A549 (cell line): ENCODE results near the gene UTS2B. TPM values are rescaled to one million over a fixed set of nuclear protein-coding genes. Genes with fewer than 3 reads are reported as not detected.

Experiments used
- ATAC-seq, 2 experiments: fragments of 200-7000 bp in 1 of 2; fragments of >200 bp in 1 of 2; cut with Nextera tagmentation in 1 of 2; cut with Tn5 transposase in 1 of 2; 3 replicates each; pipeline versions ENCODE4 v1.8.0 to v1.9.1; 2018 to 2020; ENCODE audit warnings: mild to moderate bottlenecking in 1 of 2, moderate library complexity in 1 of 2
- CTCF ChIA-PET: fragments of 300-600 bp; sonication (Branson Sonifier 250); formaldehyde crosslinking; extraction: SDS; loops from one replicate; lab custom pipeline; 2021; ENCODE audit warnings: antibody characterized with exemption, inconsistent platforms; lab: Yijun Ruan, JAX
- POLR2A ChIA-PET: fragments of 350-600 bp; formaldehyde crosslinking; extraction: SDS; loops from one replicate; lab custom pipeline; 2021; ENCODE audit warnings: antibody characterized with exemption, inconsistent platforms; lab: Yijun Ruan, JAX
- DNase-seq, 2 experiments: peaks; one replicate each; pipeline versions ENCODE4 v3.0.0 to v3.0.0-alpha.2; 2011 to 2016; ENCODE audit warnings: low read depth in 1 of 2, low spot score in 1 of 2
- FAIRE-seq: peaks from 2 replicates; lab custom pipeline; 2011; peaks lifted over from hg19 to GRCh38; lab: Jason Lieb, UNC
- H3K27ac ChIP-seq, 2 experiments: fragments of >200 bp; sonication (Bioruptor Twin); formaldehyde crosslinking; 3 replicates each; pipeline ENCODE4 v1.5.1; 2016 to 2017
- H3K4me1 ChIP-seq: fragments of >200 bp; sonication (Bioruptor Twin); formaldehyde crosslinking; 3 replicates; pipeline ENCODE4 v1.6.1; 2016
- H3K4me2 ChIP-seq: fragments of >200 bp; sonication (Bioruptor Twin); formaldehyde crosslinking; 3 replicates; pipeline ENCODE4 v1.6.1; 2016
- H3K4me3 ChIP-seq: fragments of >200 bp; sonication (Bioruptor Twin); formaldehyde crosslinking; 3 replicates; pipeline ENCODE4 v1.5.1; 2016
- H3K9me3 ChIP-seq: fragments of >200 bp; sonication (Bioruptor Twin); formaldehyde crosslinking; 3 replicates; pipeline ENCODE4 v1.6.1; 2016
- CBX8 ChIP-seq: fragments of 200-600 bp; sonication (generic); IDR thresholded peaks from 2 replicates; pipeline ENCODE4 v1.6.1; 2016
- CHD2 ChIP-seq: fragments of 150-350 bp; IDR thresholded peaks from 2 replicates; pipeline ENCODE4 v1.6.1; 2014; ENCODE audit warnings: low read length; ENCODE audit not compliant: partially characterized antibody
- EP300 ChIP-seq, 2 experiments: fragments of >200 bp; sonication (Bioruptor Twin); formaldehyde crosslinking; IDR thresholded peaks; 2 replicates in 1 of 2; 3 replicates in 1 of 2; pipeline ENCODE4 v1.6.1; 2016 to 2017
- HES2 ChIP-seq: fragments of >200 bp; sonication (Bioruptor Twin); formaldehyde crosslinking; IDR thresholded peaks from 2 replicates; pipeline ENCODE4 v1.6.1; 2016
- HMGXB4 ChIP-seq: fragments of 250-450 bp; sonication (Bioruptor Pico); IDR thresholded peaks from 2 replicates; pipeline ENCODE4 v1.5.0; 2021; ENCODE audit warnings: mild to moderate bottlenecking, moderate library complexity, borderline replicate concordance
- KDM1A ChIP-seq: fragments of 200-600 bp; sonication (generic); IDR thresholded peaks from 2 replicates; pipeline ENCODE4 v1.6.1; 2016; ENCODE audit warnings: low read depth, mild to moderate bottlenecking
- MAX ChIP-seq: IDR thresholded peaks from 2 replicates; pipeline ENCODE4 v1.6.1; 2012
- MYC ChIP-seq: IDR thresholded peaks from 2 replicates; pipeline ENCODE4 v1.6.1; 2012; ENCODE audit warnings: mild to moderate bottlenecking, inconsistent platforms, low read length, improper control_type of control experiment, borderline replicate concordance
- NFE2L2 ChIP-seq: fragments of 150-350 bp; conservative IDR thresholded peaks from 2 replicates; pipeline ENCODE4 v1.6.1; 2014; ENCODE audit warnings: low read length
- NPAS2 ChIP-seq: fragments of 250-450 bp; sonication (Bioruptor Pico); IDR thresholded peaks from 2 replicates; pipeline ENCODE4 v1.8.0; 2022; ENCODE audit warnings: mild to moderate bottlenecking, moderate library complexity, borderline replicate concordance
- POLR2A ChIP-seq: IDR thresholded peaks from 2 replicates; pipeline ENCODE4 v1.6.1; 2012; ENCODE audit warnings: mild to moderate bottlenecking, low read length
- RCOR1 ChIP-seq: fragments of 150-350 bp; IDR thresholded peaks from 2 replicates; pipeline ENCODE4 v1.6.1; 2014; ENCODE audit warnings: antibody characterized with exemption, low read length, low read depth
- SMC3 ChIP-seq: fragments of >200 bp; sonication (Bioruptor Twin); formaldehyde crosslinking; IDR thresholded peaks from 3 replicates; pipeline ENCODE4 v1.6.1; 2018; ENCODE audit warnings: inconsistent platforms
- TP53 ChIP-seq: fragments of 250-450 bp; sonication (Bioruptor Pico); IDR thresholded peaks from 2 replicates; pipeline ENCODE4 v1.5.0; 2021; ENCODE audit warnings: mild to moderate bottlenecking, moderate library complexity
- ZC3H11A ChIP-seq: fragments of 450-650 bp; IDR thresholded peaks from 2 replicates; pipeline ENCODE4 v1.6.1; 2014; ENCODE audit warnings: antibody characterized with exemption, mild to moderate bottlenecking
- ZSCAN20 ChIP-seq: fragments of 250-450 bp; sonication (Bioruptor Pico); IDR thresholded peaks from 2 replicates; pipeline ENCODE4 v1.8.0; 2022; ENCODE audit warnings: mild to moderate bottlenecking, moderate library complexity
- WGBS: methylation state at CpG from one replicate; pipeline ENCODE4 v1.1.6; 2017; ENCODE audit errors: missing lambda C conversion rate; 5-methylcytosine and 5-hydroxymethylcytosine counted together
- polyA plus RNA-seq, 4 experiments: library from polyadenylated mRNA; depleted of rRNA in 3 of 4; stranded (reverse); fragments of >200 nt; fragmentation: RNase III in 1 of 4; extraction: RNeasy Plus Mini Kit Qiagen cat#74134 plus additional on column Dnase treatment in 1 of 4; gene quantifications; 2 replicates in 3 of 4; 3 replicates in 1 of 4; pipeline ENCODE4 v1.2.3, GENCODE V29; 2011 to 2017
- TF ChIP-seq, protein P1 (sequence below): fragments of >200 bp; sonication (Bioruptor Twin); formaldehyde crosslinking; IDR thresholded peaks from 3 replicates; pipeline ENCODE4 v1.5.1; 2016
- TF ChIP-seq, protein P2 (sequence below): fragments of >200 bp; sonication (Bioruptor Twin); formaldehyde crosslinking; IDR thresholded peaks from 3 replicates; pipeline ENCODE4 v1.6.1; 2016
- TF ChIP-seq, protein P3 (sequence below): fragments of 200-600 bp; sonication (generic); IDR thresholded peaks from 2 replicates; pipeline ENCODE4 v1.6.1; 2016; ENCODE audit warnings: antibody characterized with exemption, mild to moderate bottlenecking, moderate library complexity

UTS2B gene
- polyA plus RNA-seq, 2 of the 4 experiments (the other 2 are of a cell fraction): 0.16 TPM; not detected in 1

DNA sequence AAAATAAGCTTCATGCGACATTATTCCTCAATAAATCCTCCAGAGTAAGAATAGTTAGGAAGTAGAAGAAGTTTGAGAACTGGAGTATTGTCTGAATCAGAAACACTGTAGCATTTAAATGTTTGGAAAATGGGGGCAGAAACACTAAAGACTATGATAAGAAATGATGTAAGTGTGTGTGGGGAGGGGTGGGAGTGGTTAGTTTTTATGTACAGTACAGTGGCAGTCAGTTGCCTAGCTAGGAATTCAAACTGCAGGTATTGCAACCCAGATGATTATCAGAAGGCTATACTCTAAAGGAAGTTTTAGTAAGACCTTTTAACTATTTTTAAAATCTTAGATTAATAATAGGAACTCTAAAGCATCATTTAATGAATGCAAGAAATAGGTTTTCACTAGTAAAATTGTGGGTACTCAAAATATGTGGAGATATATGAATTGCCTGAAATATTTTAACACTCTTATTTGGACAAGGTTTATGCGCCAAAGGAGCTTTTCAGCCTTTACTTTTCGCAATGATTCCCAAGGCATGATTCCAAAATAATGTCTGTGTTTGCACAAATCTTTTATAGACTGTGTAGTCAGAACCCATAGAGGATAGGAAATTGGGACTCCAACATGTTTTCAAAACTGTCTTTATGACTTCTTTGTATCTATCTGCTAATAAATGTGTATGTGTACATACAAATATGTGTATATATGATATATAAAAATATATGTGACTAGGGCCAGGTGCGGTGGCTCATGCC, 9.1 kb downstream of the UTS2B start:
- FAIRE-seq (no peak), ATAC-seq (no peak), DNase-seq (no peak)
- H3K27ac ChIP-seq: no peak overlapping the region
- no peaks in the 10 kb centered on the region for H3K4me1 ChIP-seq
- 81% methylated on average over 4 of the region's 4 CpGs for WGBS
- H3K9me3 ChIP-seq: no peaks in the 10 kb centered on the region
- no peak overlapping the region for H3K4me2 ChIP-seq
- no peak overlapping the region for H3K4me3 ChIP-seq
- TF ChIP-seq MAX: no peak
- TF ChIP-seq NFE2L2: no peak
- TF ChIP-seq KDM1A: no peak
- TF ChIP-seq, protein P1, sequence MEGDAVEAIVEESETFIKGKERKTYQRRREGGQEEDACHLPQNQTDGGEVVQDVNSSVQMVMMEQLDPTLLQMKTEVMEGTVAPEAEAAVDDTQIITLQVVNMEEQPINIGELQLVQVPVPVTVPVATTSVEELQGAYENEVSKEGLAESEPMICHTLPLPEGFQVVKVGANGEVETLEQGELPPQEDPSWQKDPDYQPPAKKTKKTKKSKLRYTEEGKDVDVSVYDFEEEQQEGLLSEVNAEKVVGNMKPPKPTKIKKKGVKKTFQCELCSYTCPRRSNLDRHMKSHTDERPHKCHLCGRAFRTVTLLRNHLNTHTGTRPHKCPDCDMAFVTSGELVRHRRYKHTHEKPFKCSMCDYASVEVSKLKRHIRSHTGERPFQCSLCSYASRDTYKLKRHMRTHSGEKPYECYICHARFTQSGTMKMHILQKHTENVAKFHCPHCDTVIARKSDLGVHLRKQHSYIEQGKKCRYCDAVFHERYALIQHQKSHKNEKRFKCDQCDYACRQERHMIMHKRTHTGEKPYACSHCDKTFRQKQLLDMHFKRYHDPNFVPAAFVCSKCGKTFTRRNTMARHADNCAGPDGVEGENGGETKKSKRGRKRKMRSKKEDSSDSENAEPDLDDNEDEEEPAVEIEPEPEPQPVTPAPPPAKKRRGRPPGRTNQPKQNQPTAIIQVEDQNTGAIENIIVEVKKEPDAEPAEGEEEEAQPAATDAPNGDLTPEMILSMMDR: no peak
- no peak for TF ChIP-seq ZSCAN20 (CRISPR knock-in tag)
- no peak for TF ChIP-seq SMC3
- no peak for TF ChIP-seq TP53
- TF ChIP-seq, protein P2, sequence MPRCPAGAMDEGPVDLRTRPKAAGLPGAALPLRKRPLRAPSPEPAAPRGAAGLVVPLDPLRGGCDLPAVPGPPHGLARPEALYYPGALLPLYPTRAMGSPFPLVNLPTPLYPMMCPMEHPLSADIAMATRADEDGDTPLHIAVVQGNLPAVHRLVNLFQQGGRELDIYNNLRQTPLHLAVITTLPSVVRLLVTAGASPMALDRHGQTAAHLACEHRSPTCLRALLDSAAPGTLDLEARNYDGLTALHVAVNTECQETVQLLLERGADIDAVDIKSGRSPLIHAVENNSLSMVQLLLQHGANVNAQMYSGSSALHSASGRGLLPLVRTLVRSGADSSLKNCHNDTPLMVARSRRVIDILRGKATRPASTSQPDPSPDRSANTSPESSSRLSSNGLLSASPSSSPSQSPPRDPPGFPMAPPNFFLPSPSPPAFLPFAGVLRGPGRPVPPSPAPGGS: no peak
- no peak for TF ChIP-seq HES2
- no peak for TF ChIP-seq RCOR1
- TF ChIP-seq EP300 (IDR thresholded peaks at IDR 0.05): no peak
- no peak for TF ChIP-seq POLR2A
- TF ChIP-seq CBX8: no peak
- no peak for TF ChIP-seq CHD2
- no peak for TF ChIP-seq ZC3H11A
- TF ChIP-seq, protein P3, sequence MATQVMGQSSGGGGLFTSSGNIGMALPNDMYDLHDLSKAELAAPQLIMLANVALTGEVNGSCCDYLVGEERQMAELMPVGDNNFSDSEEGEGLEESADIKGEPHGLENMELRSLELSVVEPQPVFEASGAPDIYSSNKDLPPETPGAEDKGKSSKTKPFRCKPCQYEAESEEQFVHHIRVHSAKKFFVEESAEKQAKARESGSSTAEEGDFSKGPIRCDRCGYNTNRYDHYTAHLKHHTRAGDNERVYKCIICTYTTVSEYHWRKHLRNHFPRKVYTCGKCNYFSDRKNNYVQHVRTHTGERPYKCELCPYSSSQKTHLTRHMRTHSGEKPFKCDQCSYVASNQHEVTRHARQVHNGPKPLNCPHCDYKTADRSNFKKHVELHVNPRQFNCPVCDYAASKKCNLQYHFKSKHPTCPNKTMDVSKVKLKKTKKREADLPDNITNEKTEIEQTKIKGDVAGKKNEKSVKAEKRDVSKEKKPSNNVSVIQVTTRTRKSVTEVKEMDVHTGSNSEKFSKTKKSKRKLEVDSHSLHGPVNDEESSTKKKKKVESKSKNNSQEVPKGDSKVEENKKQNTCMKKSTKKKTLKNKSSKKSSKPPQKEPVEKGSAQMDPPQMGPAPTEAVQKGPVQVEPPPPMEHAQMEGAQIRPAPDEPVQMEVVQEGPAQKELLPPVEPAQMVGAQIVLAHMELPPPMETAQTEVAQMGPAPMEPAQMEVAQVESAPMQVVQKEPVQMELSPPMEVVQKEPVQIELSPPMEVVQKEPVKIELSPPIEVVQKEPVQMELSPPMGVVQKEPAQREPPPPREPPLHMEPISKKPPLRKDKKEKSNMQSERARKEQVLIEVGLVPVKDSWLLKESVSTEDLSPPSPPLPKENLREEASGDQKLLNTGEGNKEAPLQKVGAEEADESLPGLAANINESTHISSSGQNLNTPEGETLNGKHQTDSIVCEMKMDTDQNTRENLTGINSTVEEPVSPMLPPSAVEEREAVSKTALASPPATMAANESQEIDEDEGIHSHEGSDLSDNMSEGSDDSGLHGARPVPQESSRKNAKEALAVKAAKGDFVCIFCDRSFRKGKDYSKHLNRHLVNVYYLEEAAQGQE: no peak
- TF ChIP-seq NPAS2 (CRISPR knock-in tag): no peak
- TF ChIP-seq MYC: no peak
- TF ChIP-seq HMGXB4 (CRISPR knock-in tag): no peak
- ChIA-PET CTCF (no interaction called here), POLR2A (no interaction called here)
